ENCODE data around the gene PLEKHA6.

DNA sequence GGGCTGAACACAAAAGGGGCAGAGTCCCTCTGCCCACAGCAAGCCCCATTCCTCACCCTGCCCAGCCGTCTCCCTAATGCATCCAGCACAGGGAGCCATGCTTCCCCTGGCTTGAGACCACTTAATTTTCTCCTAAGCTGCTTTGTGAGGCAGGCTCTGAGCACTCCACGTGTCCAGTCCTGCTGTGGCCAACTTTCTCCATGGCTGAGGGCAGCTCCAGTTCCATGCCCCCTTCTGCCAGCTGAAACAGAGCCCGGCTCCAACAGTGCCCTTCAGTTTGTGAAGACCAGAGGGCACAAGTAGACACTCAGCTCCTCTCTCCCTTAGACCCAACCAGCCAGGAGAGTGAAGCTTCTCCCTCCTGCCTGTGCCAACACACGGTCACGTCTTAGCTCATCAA, 33.8 kb downstream of the PLEKHA6 start:
- no peak for TF ChIP-seq CTCF (IDR thresholded peaks at IDR 0.05)
- TF ChIP-seq EP300 (IDR thresholded peaks at IDR 0.05): no peak
